Measurements from ENCODE around the gene OSBPL8.

- TF ChIP-seq, protein P1, sequence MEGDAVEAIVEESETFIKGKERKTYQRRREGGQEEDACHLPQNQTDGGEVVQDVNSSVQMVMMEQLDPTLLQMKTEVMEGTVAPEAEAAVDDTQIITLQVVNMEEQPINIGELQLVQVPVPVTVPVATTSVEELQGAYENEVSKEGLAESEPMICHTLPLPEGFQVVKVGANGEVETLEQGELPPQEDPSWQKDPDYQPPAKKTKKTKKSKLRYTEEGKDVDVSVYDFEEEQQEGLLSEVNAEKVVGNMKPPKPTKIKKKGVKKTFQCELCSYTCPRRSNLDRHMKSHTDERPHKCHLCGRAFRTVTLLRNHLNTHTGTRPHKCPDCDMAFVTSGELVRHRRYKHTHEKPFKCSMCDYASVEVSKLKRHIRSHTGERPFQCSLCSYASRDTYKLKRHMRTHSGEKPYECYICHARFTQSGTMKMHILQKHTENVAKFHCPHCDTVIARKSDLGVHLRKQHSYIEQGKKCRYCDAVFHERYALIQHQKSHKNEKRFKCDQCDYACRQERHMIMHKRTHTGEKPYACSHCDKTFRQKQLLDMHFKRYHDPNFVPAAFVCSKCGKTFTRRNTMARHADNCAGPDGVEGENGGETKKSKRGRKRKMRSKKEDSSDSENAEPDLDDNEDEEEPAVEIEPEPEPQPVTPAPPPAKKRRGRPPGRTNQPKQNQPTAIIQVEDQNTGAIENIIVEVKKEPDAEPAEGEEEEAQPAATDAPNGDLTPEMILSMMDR (IDR thresholded peaks at IDR 0.05) = no peak
- no peak for TF ChIP-seq POLR2A (IDR thresholded peaks at IDR 0.05)
Measured at GRCh38 chr12:76505050-76505449, 54.5 kb downstream of the OSBPL8 start.

Measured in lower leg skin (tissue), 3 donors.